Heart right ventricle (tissue), 16 donors: ENCODE measurements around the gene OTOG. TPM values are rescaled to one million over a fixed set of nuclear protein-coding genes. Genes with fewer than 3 reads are reported as not detected.
A peak's percentile ranks its signal among the peaks of the same experiment; 100 is the strongest.

Source experiments
- ATAC-seq, 8 donors: fragments of 200-7000 bp; cut with Tn5 transposase; one replicate each; pipeline ENCODE4 v1.9.1; 2020; ENCODE audit warnings: mild to moderate bottlenecking in 8 of 8, moderate library complexity in 8 of 8, moderate number of reproducible peaks in 1 of 8
- DNase-seq, 2 donors: peaks; one replicate each; pipeline ENCODE4 v3.0.0-alpha.2; 2020
- H3K27ac ChIP-seq, 10 donors: fragments of 200-600 bp; sonication (generic) in 2 of 10; one replicate each; pipeline versions ENCODE4 v1.5.0 to v1.8.0; 2020 to 2022; ENCODE audit warnings: mild to moderate bottlenecking in 3 of 10
- H3K27me3 ChIP-seq, 7 donors: fragments of 200-600 bp; one replicate each; pipeline ENCODE4 v1.8.0; 2021 to 2022; ENCODE audit warnings: mild to moderate bottlenecking in 2 of 7
- H3K36me3 ChIP-seq, 9 donors: fragments of 200-600 bp; sonication (generic) in 1 of 9; one replicate each; pipeline versions ENCODE4 v1.5.0 to v1.8.0; 2020 to 2022; ENCODE audit warnings: mild to moderate bottlenecking in 2 of 9
- H3K4me1 ChIP-seq, 9 donors: fragments of 200-600 bp; sonication (generic) in 1 of 9; one replicate each; pipeline versions ENCODE4 v1.5.0 to v1.8.0; 2020 to 2022; ENCODE audit warnings: mild to moderate bottlenecking in 4 of 9
- H3K4me3 ChIP-seq, 10 donors: fragments of 200-600 bp; sonication (generic) in 2 of 10; one replicate each; pipeline versions ENCODE4 v1.5.0 to v1.8.0; 2020 to 2022; ENCODE audit warnings: mild to moderate bottlenecking in 7 of 10, moderate library complexity in 2 of 10
- H3K9me3 ChIP-seq, 11 donors: fragments of 200-600 bp in 10 of 11; sonication (generic) in 2 of 11; one replicate each; pipeline versions ENCODE4 v1.5.0 to v1.8.0; 2013 to 2022; ENCODE audit warnings: mild to moderate bottlenecking in 2 of 11, control low read depth in 1 of 11, moderate library complexity in 1 of 11
- WGBS, 2 donors: extraction: QIAGEN DNeasy Blood & Tissue Kit; methylation state at CpG; one replicate each; pipeline ENCODE4 v1.1.7; 2013; ENCODE audit warnings: inconsistent platforms in 1 of 2; 5-methylcytosine and 5-hydroxymethylcytosine counted together
- intact Hi-C, 10 donors: fragments of 100-400 bp; cut with DNase I; formaldehyde crosslinking; loops; one replicate each; pipeline versions ENCODE4 v1.11.1 to v1.14.2; 2022
- polyA plus RNA-seq, 2 donors: library from polyadenylated mRNA; stranded (reverse); fragments of 200-250 nt; gene quantifications; one replicate each; pipeline ENCODE4 v1.2.3, GENCODE V29; 2013
- total RNA-seq, 10 donors: library from RNA; stranded (reverse); fragmentation: NEBNext Ultra II Directional in 3 of 10; extraction: Animal tissue kit (Norgen Biotek cat#: 25700) in 3 of 10; gene quantifications; one replicate each; pipeline versions ENCODE4 v1.2.1 to v1.2.4, GENCODE V29; 2021 to 2023
- TF ChIP-seq, protein P1 (sequence below), 9 donors: fragments of 200-600 bp; sonication (generic) in 2 of 9; IDR thresholded peaks; one replicate each; pipeline versions ENCODE4 v1.5.0 to v1.8.0; 2021 to 2022; ENCODE audit warnings: antibody characterized with exemption in 9 of 9, mild to moderate bottlenecking in 5 of 9, moderate library complexity in 1 of 9
- donor health status: Arrhythmogenic right ventricular cardiomyopathy.
- donor health status: ischemic (EF 13 %, LVEDD 7.1; RV severe dilation, severe dysfunction).
- donor health status: healthy with polysubstance abuse.
- donor health status: DM: no; HTN: yes; CAD: no.
- donor health status: DM: no; HTN: no; CAD: no.
- donor health status: ischemic (EF 25% LVEDD 6.9; RV normal size, moderate dysfunction).
- donor health status: ischemic (EF 25% LVEDD 5.7; RV mildly dilated, moderate dysfunction).
- donor health status: healthy.
- donor health status: DM: yes; HTN: yes; CAD: no.
- donor health status: Ischemic cardiomyopathy.
- donor health status: ischemic (EF 35%, LVEDD 5.7; RV mildly dilated, moderate dysfunction).
- donor health status: nonischemic (EF 11% LVEDD 7.7; RV severe dilation, severe dysfunction).
- donor health status: DM: yes; HTN: yes; CAD: no.
- donor health status: PGD.
- donor health status: ischemic (EF 29% LVEDD 5.4; RV normal size, mild dysfunction).
- donor health status: nonischemic (EF 23%, LVEDD 6.1; RV moderate dilation, normal function).

Gene OTOG
- total and polyA plus RNA-seq, 12 donors, result not detected

DNA sequence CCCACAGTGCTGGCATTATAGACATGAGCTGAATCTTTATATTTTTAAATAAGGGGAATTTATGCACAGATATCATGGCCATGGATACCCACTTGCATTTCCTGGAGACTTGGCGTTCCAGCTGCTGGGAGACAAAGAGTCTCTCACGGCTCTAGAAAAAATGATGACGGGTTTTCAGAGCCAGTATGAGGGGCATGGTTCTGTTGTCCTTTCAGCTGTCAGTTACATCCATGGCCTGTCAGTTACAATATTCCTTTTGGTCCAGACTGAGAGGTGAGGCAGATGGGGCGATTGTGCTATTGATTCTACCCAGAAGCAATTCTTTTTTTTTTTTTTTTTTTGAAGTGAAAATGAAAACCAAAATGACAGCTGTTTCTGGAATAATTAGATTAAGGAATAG is 32.6 kb upstream of the OTOG start:
- 76 to 81% methylated on average over 4 of the region's 4 CpGs for WGBS, 2 donors
- no peaks in the 10 kb centered on the region for H3K9me3 ChIP-seq
- no peak for DNase-seq
- intact Hi-C loops, result no loop called here
- TF ChIP-seq, protein P1, sequence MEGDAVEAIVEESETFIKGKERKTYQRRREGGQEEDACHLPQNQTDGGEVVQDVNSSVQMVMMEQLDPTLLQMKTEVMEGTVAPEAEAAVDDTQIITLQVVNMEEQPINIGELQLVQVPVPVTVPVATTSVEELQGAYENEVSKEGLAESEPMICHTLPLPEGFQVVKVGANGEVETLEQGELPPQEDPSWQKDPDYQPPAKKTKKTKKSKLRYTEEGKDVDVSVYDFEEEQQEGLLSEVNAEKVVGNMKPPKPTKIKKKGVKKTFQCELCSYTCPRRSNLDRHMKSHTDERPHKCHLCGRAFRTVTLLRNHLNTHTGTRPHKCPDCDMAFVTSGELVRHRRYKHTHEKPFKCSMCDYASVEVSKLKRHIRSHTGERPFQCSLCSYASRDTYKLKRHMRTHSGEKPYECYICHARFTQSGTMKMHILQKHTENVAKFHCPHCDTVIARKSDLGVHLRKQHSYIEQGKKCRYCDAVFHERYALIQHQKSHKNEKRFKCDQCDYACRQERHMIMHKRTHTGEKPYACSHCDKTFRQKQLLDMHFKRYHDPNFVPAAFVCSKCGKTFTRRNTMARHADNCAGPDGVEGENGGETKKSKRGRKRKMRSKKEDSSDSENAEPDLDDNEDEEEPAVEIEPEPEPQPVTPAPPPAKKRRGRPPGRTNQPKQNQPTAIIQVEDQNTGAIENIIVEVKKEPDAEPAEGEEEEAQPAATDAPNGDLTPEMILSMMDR (IDR thresholded peaks at IDR 0.05), result no peak
- H3K4me1 ChIP-seq, result no peaks in the 10 kb centered on the region
- ATAC-seq, result no peak
- peaks cover 0 to 13% (median 0%) of the 10 kb centered on the region in 7 donors for H3K27me3 ChIP-seq
- no peaks in the 10 kb centered on the region for H3K36me3 ChIP-seq
- no peak overlapping the region for H3K4me3 ChIP-seq
- H3K27ac ChIP-seq, result no peak overlapping the region

GRCh38 chr11:17515443-17516176 is 31.4 kb upstream of the OTOG start:
- intact Hi-C loops, result no loop called here
- TF ChIP-seq, protein P1 (IDR thresholded peaks at IDR 0.05), result no peak
- ATAC-seq (no peak), DNase-seq (no peak)
- Histone ChIP-seq H3K9me3 (no peaks in the 10 kb centered on the region), H3K27ac (no peak overlapping the region), H3K36me3 (no peaks in the 10 kb centered on the region), H3K27me3 (peaks cover 0 to 10% (median 0%) of the 10 kb centered on the region in 7 donors), H3K4me1 (no peaks in the 10 kb centered on the region), H3K4me3 (no peak overlapping the region)
- WGBS, 2 donors, result 68 to 73% methylated on average over 5 of the region's 5 CpGs

DNA sequence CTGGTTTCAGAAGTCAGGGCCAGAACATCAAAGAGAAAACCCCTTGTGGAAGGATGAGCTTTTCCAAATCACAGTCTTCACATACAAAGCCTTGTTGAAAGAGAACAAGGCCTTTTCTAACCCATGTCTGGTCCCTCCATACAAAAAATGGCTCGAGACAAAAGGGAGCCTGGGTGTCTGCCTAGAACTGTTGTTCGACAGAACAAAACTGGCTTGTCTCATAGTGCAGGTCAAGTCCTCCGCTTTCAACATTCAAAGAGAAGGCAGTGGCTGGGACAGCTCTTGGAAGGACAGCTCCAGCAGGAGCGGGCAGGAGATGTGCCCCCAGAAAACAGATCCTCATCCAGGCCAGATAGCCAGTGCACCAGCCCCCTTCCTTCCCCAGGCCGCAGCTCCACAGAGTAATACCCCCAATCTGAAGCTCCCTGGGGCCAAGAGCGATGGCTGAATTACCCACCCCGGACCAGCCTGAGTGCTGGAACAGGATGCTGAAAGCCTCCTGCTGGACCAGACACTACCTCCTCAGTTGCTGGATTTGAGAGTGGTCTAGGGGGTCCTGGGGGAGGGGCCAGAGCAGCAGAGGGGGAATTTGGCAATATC is 30.4 kb upstream of the OTOG start:
- WGBS, 2 donors, result 91% methylated on average over 7 of the region's 7 CpGs
- no peak overlapping the region for H3K4me3 ChIP-seq
- H3K4me1 ChIP-seq, result no peaks in the 10 kb centered on the region
- H3K9me3 ChIP-seq, result no peaks in the 10 kb centered on the region
- TF ChIP-seq, protein P1 (IDR thresholded peaks at IDR 0.05), result no peak
- no peak overlapping the region for H3K27ac ChIP-seq
- no peak for DNase-seq
- ATAC-seq, result peak in 1 of 8 donors; percentile 11
- no peaks in the 10 kb centered on the region for H3K36me3 ChIP-seq
- peaks cover 0 to 10% (median 0%) of the 10 kb centered on the region in 7 donors for H3K27me3 ChIP-seq
- intact Hi-C loops, result no loop called here

DNA sequence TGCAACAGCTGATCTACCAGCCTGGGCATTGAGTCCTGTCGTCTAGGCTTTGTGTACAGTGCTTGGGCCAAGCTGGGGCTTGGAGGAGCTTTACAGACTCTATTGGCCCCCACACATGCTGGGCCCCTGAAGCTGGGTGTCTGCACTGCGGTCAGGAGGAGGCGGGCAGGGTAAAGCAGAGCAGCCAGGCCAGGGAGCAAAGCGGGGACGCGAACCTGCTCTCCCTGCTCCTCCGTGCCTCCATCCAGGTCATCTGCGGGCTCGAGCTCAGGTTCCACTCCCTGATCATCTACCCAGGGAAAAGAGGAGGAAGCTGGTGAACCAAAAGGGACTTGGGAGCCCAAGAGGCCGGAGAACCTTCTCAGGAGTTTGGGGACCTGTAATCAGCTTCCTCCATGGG is 29.9 kb upstream of the OTOG start:
- Histone ChIP-seq H3K27me3 (peaks cover 0 to 10% (median 0%) of the 10 kb centered on the region in 7 donors), H3K4me3 (no peak overlapping the region), H3K9me3 (no peaks in the 10 kb centered on the region), H3K27ac (no peak overlapping the region), H3K36me3 (no peaks in the 10 kb centered on the region), H3K4me1 (no peaks in the 10 kb centered on the region)
- TF ChIP-seq, protein P1 (IDR thresholded peaks at IDR 0.05), result no peak
- DNase-seq (no peak), ATAC-seq (no peak)
- intact Hi-C loops, result no loop called here
- 93 to 97% methylated on average over 10 of the region's 10 CpGs for WGBS, 2 donors
